Sigmoid colon (tissue), 7 donors: ENCODE results near the gene HEY2. TPM values are rescaled to one million over a fixed set of nuclear protein-coding genes. Genes with fewer than 3 reads are reported as not detected.
"Not testable (repeated sequence)": the region's sequence is repeated elsewhere in the genome, so short reads cannot be mapped to it uniquely, and the experiment has no call there.

ENCODE experiments used
- DNase-seq: peaks from one replicate; pipeline ENCODE4 v3.0.0-alpha.2; 2019
- H3K27ac ChIP-seq, 4 donors: fragments of 200-600 bp; sonication (generic); one replicate each; pipeline ENCODE4 v1.5.1; 2016 to 2019; ENCODE audit warnings: mild to moderate bottlenecking in 1 of 4
- H3K27me3 ChIP-seq, 3 donors: fragments of 200-600 bp; sonication (generic); one replicate each; pipeline ENCODE4 v1.5.1; 2019; ENCODE audit warnings: mild to moderate bottlenecking in 1 of 3
- H3K36me3 ChIP-seq, 4 donors: fragments of 200-600 bp; sonication (generic); one replicate each; pipeline ENCODE4 v1.5.1; 2016 to 2019
- H3K4me1 ChIP-seq, 4 donors: fragments of 200-600 bp; sonication (generic); one replicate each; pipeline ENCODE4 v1.5.1; 2017 to 2019
- H3K4me3 ChIP-seq, 4 donors: fragments of 200-600 bp; sonication (generic); one replicate each; pipeline ENCODE4 v1.5.1; 2017 to 2019; ENCODE audit warnings: mild to moderate bottlenecking in 2 of 4, moderate library complexity in 1 of 4
- H3K9me3 ChIP-seq, 4 donors: fragments of 200-600 bp in 3 of 4; sonication (generic) in 3 of 4; one replicate each; pipeline versions ENCODE4 v1.5.1 to v1.6.1; 2013 to 2019
- CTCF ChIP-seq, 4 experiments: fragments of 450-650 bp in 3 of 4; fragments of 200-600 bp in 1 of 4; IDR thresholded peaks; one replicate each; pipeline ENCODE4 v1.5.1; 2016 to 2019; ENCODE audit warnings: antibody characterized with exemption in 4 of 4, mild to moderate bottlenecking in 3 of 4, moderate library complexity in 2 of 4
- EP300 ChIP-seq, 4 donors: sonication (generic); formaldehyde crosslinking; IDR thresholded peaks; one replicate each; pipeline ENCODE4 v1.6.1; 2017; ENCODE audit warnings: antibody characterized with exemption in 4 of 4
- POLR2A ChIP-seq, 2 donors: fragments of 450-650 bp; IDR thresholded peaks; one replicate each; pipeline ENCODE4 v1.6.1; 2016; ENCODE audit warnings: antibody characterized with exemption in 2 of 2, mild to moderate bottlenecking in 2 of 2, moderate library complexity in 2 of 2
- POLR2AphosphoS5 ChIP-seq, 4 donors: sonication (generic); formaldehyde crosslinking; IDR thresholded peaks; one replicate each; pipeline ENCODE4 v1.6.1; 2017; ENCODE audit warnings: antibody characterized with exemption in 4 of 4
- WGBS, 2 donors: extraction: QIAGEN DNeasy Blood & Tissue Kit; methylation state at CpG; one replicate each; pipeline ENCODE4 v1.1.7; 2013; 5-methylcytosine and 5-hydroxymethylcytosine counted together
- intact Hi-C: fragments of 100-400 bp; cut with DNase I; formaldehyde crosslinking; loops from one replicate; pipeline ENCODE4 v1.15.1; 2023
- polyA plus RNA-seq, 3 donors: library from polyadenylated mRNA; stranded (reverse); fragments of 200-250 nt; gene quantifications; one replicate each; pipeline ENCODE4 v1.2.3, GENCODE V29; 2013
- total RNA-seq, 4 donors: library from RNA; depleted of rRNA; stranded (reverse); fragments of >200 nt; gene quantifications; one replicate each; pipeline ENCODE4 v1.1.0, GENCODE V29; 2016
- donor health status: healthy with polysubstance abuse.
- donor health status: Bipolar disorder and iron deficiency.
- donor health status: healthy.

The HEY2 gene
- total and polyA plus RNA-seq, 7 donors, result 1.2 to 3.9 (median 1.6) TPM; not detected in 2

- TF ChIP-seq POLR2A (IDR thresholded peaks at IDR 0.05), result no peak
- TF ChIP-seq CTCF (IDR thresholded peaks at IDR 0.05), result no peak
- no peak for TF ChIP-seq EP300 (IDR thresholded peaks at IDR 0.05)
- TF ChIP-seq POLR2AphosphoS5 (IDR thresholded peaks at IDR 0.05), result no peak
- H3K4me3 ChIP-seq, result no peak overlapping the region
- H3K27me3 ChIP-seq, result no peaks in the 10 kb centered on the region
- H3K9me3 ChIP-seq, result no peaks in the 10 kb centered on the region
- no peaks in the 10 kb centered on the region for H3K36me3 ChIP-seq
- no peaks in the 10 kb centered on the region for H3K4me1 ChIP-seq
- no peak for DNase-seq
- no peak overlapping the region for H3K27ac ChIP-seq
- intact Hi-C loops, result no loop called here
These were observed 54.8 kb downstream of the HEY2 start for GRCh38 chr6:125804264-125804663.

GRCh38 chr6:125804866-125805425, 55.5 kb downstream of the HEY2 start:
- H3K36me3 ChIP-seq, DNase-seq, H3K4me1 ChIP-seq, intact Hi-C loops, H3K4me3 ChIP-seq, H3K27me3 ChIP-seq, H3K27ac ChIP-seq, H3K9me3 ChIP-seq: not testable (repeated sequence)
- WGBS, 2 donors, result 94 to 95% methylated on average over 10 of the region's 10 CpGs

GRCh38 chr6:125806813-125807212, 57.4 kb downstream of the HEY2 start:
- Histone ChIP-seq H3K27me3 (no peaks in the 10 kb centered on the region), H3K4me3 (no peak overlapping the region), H3K27ac (no peak overlapping the region), H3K9me3 (no peaks in the 10 kb centered on the region), H3K36me3 (no peaks in the 10 kb centered on the region), H3K4me1 (peaks cover 0 to 3% (median 0%) of the 10 kb centered on the region in 4 donors)
- 14 to 46% methylated on average over 4 of the region's 4 CpGs for WGBS, 2 donors
- no peak for TF ChIP-seq POLR2AphosphoS5 (IDR thresholded peaks at IDR 0.05)
- TF ChIP-seq POLR2A (IDR thresholded peaks at IDR 0.05), result no peak
- TF ChIP-seq EP300 (IDR thresholded peaks at IDR 0.05), result no peak
- no peak for DNase-seq
- intact Hi-C loops, result no loop called here

- TF ChIP-seq POLR2A (IDR thresholded peaks at IDR 0.05), result no peak
- no peak for TF ChIP-seq EP300 (IDR thresholded peaks at IDR 0.05)
- no peak for TF ChIP-seq POLR2AphosphoS5 (IDR thresholded peaks at IDR 0.05)
- TF ChIP-seq CTCF (IDR thresholded peaks at IDR 0.05), result no peak
- no peak overlapping the region for H3K4me3 ChIP-seq
- no peaks in the 10 kb centered on the region for H3K9me3 ChIP-seq
- H3K36me3 ChIP-seq, result no peaks in the 10 kb centered on the region
- H3K4me1 ChIP-seq, result peaks cover 0 to 7% (median 3%) of the 10 kb centered on the region in 4 donors
- no peak for DNase-seq
- no peaks in the 10 kb centered on the region for H3K27me3 ChIP-seq
- intact Hi-C loops, result no loop called here
- WGBS, 2 donors, result 82 to 89% methylated on average over 4 of the region's 4 CpGs
- H3K27ac ChIP-seq, result no peak overlapping the region
These were observed 57.9 kb downstream of the HEY2 start for GRCh38 chr6:125807293-125807692.

GRCh38 chr6:125808060-125808459, 58.6 kb downstream of the HEY2 start:
- TF ChIP-seq EP300 (IDR thresholded peaks at IDR 0.05) (no peak), CTCF (IDR thresholded peaks at IDR 0.05) (no peak), POLR2A (IDR thresholded peaks at IDR 0.05) (no peak), POLR2AphosphoS5 (IDR thresholded peaks at IDR 0.05) (no peak)
- H3K36me3 ChIP-seq, result no peaks in the 10 kb centered on the region
- no peaks in the 10 kb centered on the region for H3K27me3 ChIP-seq
- H3K4me3 ChIP-seq, result no peak overlapping the region
- DNase-seq, result no peak
- intact Hi-C loops, result no loop called here
- H3K27ac ChIP-seq, result no peak overlapping the region
- H3K4me1 ChIP-seq, result peaks cover 0 to 14% (median 9%) of the 10 kb centered on the region in 4 donors
- H3K9me3 ChIP-seq, result no peaks in the 10 kb centered on the region
- 78 to 88% methylated on average over 4 of the region's 4 CpGs for WGBS, 2 donors

- intact Hi-C loops, result no loop called here
- Histone ChIP-seq H3K27ac (no peak overlapping the region), H3K4me1 (peaks cover 0 to 15% (median 9%) of the 10 kb centered on the region in 4 donors), H3K4me3 (no peak overlapping the region), H3K9me3 (no peaks in the 10 kb centered on the region), H3K36me3 (no peaks in the 10 kb centered on the region), H3K27me3 (no peaks in the 10 kb centered on the region)
- TF ChIP-seq POLR2A (IDR thresholded peaks at IDR 0.05) (no peak), EP300 (IDR thresholded peaks at IDR 0.05) (no peak)
- no peak for DNase-seq
These were observed 59.2 kb downstream of the HEY2 start for GRCh38 chr6:125808591-125808990.
